ENCODE measurements around the gene PLA2G6.
"Not testable (repeated sequence)": the region's sequence is repeated elsewhere in the genome, so short reads cannot be mapped to it uniquely, and the experiment has no call there.

PLA2G6 gene

GRCh38 chr22:38085501-38085900 lies 96.1 kb downstream of the PLA2G6 start:
- no peak for DNase-seq (ENCODE audit: low read depth)

GRCh38 chr22:38085056-38085455 lies 96.6 kb downstream of the PLA2G6 start:
- no peak for DNase-seq (ENCODE audit: low read depth)

GRCh38 chr22:38083931-38084631 lies 97.5 kb downstream of the PLA2G6 start, which contains the start of gene SLC16A8:
TSS of gene SLC16A8 (minus strand) at chr22:38084184. CDS start at chr22:38082873, 1,311 bp downstream.
- no peak for DNase-seq (ENCODE audit: low read depth)

- DNase-seq (ENCODE audit: low read depth) = no peak
Observed at GRCh38 chr22:38082986-38083710, 98.5 kb downstream of the PLA2G6 start.

GRCh38 chr22:38081941-38082828 lies 99.4 kb downstream of the PLA2G6 start:
- DNase-seq (ENCODE audit: low read depth) = no peak

GRCh38 chr22:38081636-38081940 lies 100.0 kb downstream of the PLA2G6 start:
- no peak for DNase-seq (ENCODE audit: low read depth)

GRCh38 chr22:38080850-38081635 lies 100.6 kb downstream of the PLA2G6 start:
- no peak for DNase-seq (ENCODE audit: low read depth)

GRCh38 chr22:38080474-38080849 lies 101.2 kb downstream of the PLA2G6 start:
- no peak for DNase-seq (ENCODE audit: low read depth)

- no peak for DNase-seq (ENCODE audit: low read depth)
Observed at GRCh38 chr22:38079804-38080203, 101.8 kb downstream of the PLA2G6 start.

- DNase-seq (ENCODE audit: low read depth) = not testable (repeated sequence)
Observed at GRCh38 chr22:38079208-38079607, 102.4 kb downstream of the PLA2G6 start.

- DNase-seq (ENCODE audit: low read depth) = no peak
Observed at GRCh38 chr22:38078046-38078840, 103.4 kb downstream of the PLA2G6 start.

GRCh38 chr22:38077595-38077994 lies 104.0 kb downstream of the PLA2G6 start:
- no peak for DNase-seq (ENCODE audit: low read depth)

GRCh38 chr22:38077096-38077495 lies 104.5 kb downstream of the PLA2G6 start:
- DNase-seq (ENCODE audit: low read depth) = no peak

- no peak for DNase-seq (ENCODE audit: low read depth)
Observed at GRCh38 chr22:38075961-38076360, 105.7 kb downstream of the PLA2G6 start.

GRCh38 chr22:38075105-38075825 lies 106.4 kb downstream of the PLA2G6 start:
- no peak for DNase-seq (ENCODE audit: low read depth)

- no peak for DNase-seq (ENCODE audit: low read depth)
Observed at GRCh38 chr22:38074181-38075104, 107.2 kb downstream of the PLA2G6 start.

- no peak for DNase-seq (ENCODE audit: low read depth)
Observed at GRCh38 chr22:38073150-38074130, 108.2 kb downstream of the PLA2G6 start.
